ENCODE measurements around the gene TMEM132A. TPM values are rescaled to one million over a fixed set of nuclear protein-coding genes. Genes with fewer than 3 reads are reported as not detected.

TMEM132A gene
- total and polyA plus RNA-seq, 10 donors: 5.6 to 15.6 (median 10.5) TPM

GRCh38 chr11:60942970-60943565, 18.8 kb downstream of the TMEM132A start:
- peaks cover 0 to 74% (median 34%) of the 10 kb centered on the region in 6 donors for H3K4me1 ChIP-seq
- no peak for DNase-seq
- no peak overlapping the region for H3K4me3 ChIP-seq
- no peaks in the 10 kb centered on the region for H3K27me3 ChIP-seq (replicated peaks in 1 of 7)
- H3K27ac ChIP-seq: peak overlapping the region in 5 of 8 donors; percentile 11 to 69 (median 45)
- TF ChIP-seq POLR2A (IDR thresholded peaks at IDR 0.05) (no peak), POLR2AphosphoS5 (IDR thresholded peaks at IDR 0.05) (peak in 2 of 3 donors; percentile 15 to 17)
- TF ChIP-seq, protein P1, sequence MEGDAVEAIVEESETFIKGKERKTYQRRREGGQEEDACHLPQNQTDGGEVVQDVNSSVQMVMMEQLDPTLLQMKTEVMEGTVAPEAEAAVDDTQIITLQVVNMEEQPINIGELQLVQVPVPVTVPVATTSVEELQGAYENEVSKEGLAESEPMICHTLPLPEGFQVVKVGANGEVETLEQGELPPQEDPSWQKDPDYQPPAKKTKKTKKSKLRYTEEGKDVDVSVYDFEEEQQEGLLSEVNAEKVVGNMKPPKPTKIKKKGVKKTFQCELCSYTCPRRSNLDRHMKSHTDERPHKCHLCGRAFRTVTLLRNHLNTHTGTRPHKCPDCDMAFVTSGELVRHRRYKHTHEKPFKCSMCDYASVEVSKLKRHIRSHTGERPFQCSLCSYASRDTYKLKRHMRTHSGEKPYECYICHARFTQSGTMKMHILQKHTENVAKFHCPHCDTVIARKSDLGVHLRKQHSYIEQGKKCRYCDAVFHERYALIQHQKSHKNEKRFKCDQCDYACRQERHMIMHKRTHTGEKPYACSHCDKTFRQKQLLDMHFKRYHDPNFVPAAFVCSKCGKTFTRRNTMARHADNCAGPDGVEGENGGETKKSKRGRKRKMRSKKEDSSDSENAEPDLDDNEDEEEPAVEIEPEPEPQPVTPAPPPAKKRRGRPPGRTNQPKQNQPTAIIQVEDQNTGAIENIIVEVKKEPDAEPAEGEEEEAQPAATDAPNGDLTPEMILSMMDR (IDR thresholded peaks at IDR 0.05 in 8 of 11, conservative IDR thresholded peaks at IDR 0.05 in 3 of 11): no peak
- no peaks in the 10 kb centered on the region for H3K9me3 ChIP-seq
- peaks cover 3 to 100% (median 61%) of the 10 kb centered on the region in 6 donors for H3K36me3 ChIP-seq
- intact Hi-C loops (cut with DNase I; ENCODE audit: low total_unique reads): no loop called here
- 62 to 72% (median 66%) methylated on average over 9 of the region's 9 CpGs for WGBS, 5 donors

DNA sequence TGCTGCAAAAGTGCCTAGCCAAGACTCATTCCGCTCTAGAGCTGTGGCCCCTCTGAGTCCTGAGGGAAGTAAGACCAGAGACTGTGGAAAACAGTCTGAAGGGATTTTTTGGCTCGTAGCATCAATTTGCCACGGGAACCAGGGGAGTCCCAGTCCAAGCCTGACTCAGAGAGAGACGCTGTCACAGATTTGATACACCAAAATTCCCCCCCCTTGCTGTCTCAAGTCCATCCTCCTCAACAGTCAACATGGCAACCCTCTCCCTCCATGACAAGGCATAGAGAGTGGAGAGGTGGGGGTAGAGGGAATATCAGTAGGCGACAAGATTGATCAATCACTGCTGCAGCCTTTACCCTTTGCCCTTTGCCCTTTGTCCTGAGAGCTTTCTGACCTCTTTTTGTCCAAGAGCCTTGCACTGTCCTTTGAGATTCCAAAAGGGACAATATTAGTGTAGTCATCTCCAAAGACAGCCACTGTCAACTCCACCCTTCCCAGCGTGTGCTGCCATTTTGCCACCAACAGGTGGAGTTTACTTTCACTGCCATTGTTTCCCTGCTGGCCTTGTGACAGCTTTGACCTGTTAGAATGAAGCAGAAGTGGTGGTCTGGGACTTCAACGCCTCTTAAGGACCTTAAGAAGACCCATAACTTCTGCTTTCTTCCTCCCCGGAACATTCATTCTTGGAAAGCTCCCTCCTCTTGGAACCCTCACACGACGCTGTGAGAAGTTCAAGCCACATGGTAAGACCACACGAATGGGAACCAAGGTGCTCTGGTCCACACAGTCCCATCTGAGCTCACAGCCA, 20.4 kb downstream of the TMEM132A start:
- peak overlapping the region in 2 of 8 donors; percentile 2 to 5 for H3K27ac ChIP-seq
- TF ChIP-seq, protein P1 (IDR thresholded peaks at IDR 0.05 in 8 of 11, conservative IDR thresholded peaks at IDR 0.05 in 3 of 11): peak in 5 of 11 experiments; percentile 22 to 41 (median 31)
- no peak for TF ChIP-seq POLR2AphosphoS5 (IDR thresholded peaks at IDR 0.05)
- intact Hi-C loops (cut with DNase I; ENCODE audit: low total_unique reads): no loop called here
- no peak overlapping the region for H3K4me3 ChIP-seq
- DNase-seq: no peak
- H3K36me3 ChIP-seq: peaks cover 3 to 93% (median 45%) of the 10 kb centered on the region in 6 donors
- peaks cover 3 to 89% (median 49%) of the 10 kb centered on the region in 6 donors for H3K4me1 ChIP-seq
- WGBS, 5 donors: 71 to 79% (median 76%) methylated on average over 11 of the region's 11 CpGs
- H3K9me3 ChIP-seq: no peaks in the 10 kb centered on the region
- H3K27me3 ChIP-seq (replicated peaks in 1 of 7): no peaks in the 10 kb centered on the region

DNA sequence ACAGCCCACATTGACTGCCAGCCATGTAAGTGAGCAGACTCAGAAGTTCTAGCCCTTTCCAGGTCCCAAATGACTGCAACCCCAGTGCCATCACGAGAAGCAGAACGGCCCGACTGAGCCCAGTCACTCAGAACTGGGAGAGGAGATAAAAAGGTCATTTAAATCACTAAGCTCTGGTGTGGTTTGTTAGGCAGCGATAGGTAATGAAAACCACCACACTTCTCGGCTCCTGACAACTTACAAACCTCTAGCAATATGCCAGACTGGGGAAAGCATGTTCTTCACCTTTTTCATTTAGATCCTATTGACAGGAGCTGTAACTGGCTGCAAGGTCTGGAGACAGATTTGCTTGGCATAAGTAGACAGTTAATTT, 21.0 kb downstream of the TMEM132A start:
- intact Hi-C loops (cut with DNase I; ENCODE audit: low total_unique reads): no loop called here
- DNase-seq: no peak
- H3K4me1 ChIP-seq: peaks cover 7 to 89% (median 55%) of the 10 kb centered on the region in 6 donors
- H3K9me3 ChIP-seq: no peaks in the 10 kb centered on the region
- H3K36me3 ChIP-seq: peaks cover 3 to 87% (median 41%) of the 10 kb centered on the region in 6 donors
- TF ChIP-seq POLR2AphosphoS5 (IDR thresholded peaks at IDR 0.05): no peak
- no peak for TF ChIP-seq POLR2A (IDR thresholded peaks at IDR 0.05)
- TF ChIP-seq, protein P1 (IDR thresholded peaks at IDR 0.05 in 8 of 11, conservative IDR thresholded peaks at IDR 0.05 in 3 of 11): no peak
- no peak overlapping the region for H3K4me3 ChIP-seq
- peak overlapping the region in 2 of 8 donors; percentile 2 to 5 for H3K27ac ChIP-seq
- no peaks in the 10 kb centered on the region for H3K27me3 ChIP-seq (replicated peaks in 1 of 7)
- WGBS, 5 donors: 92 to 100% (median 94%) methylated on average over 5 of the region's 5 CpGs

Measured in spleen (tissue), 11 donors.